COLO829 (cell line): ENCODE results near the gene GAB2.

Experiments
- DNase-seq: peaks from one replicate; pipeline ENCODE4 v3.0.0; 2012; ENCODE audit warnings: low spot score

Gene GAB2

GRCh38 chr11:78400702-78401101 lies 16.9 kb downstream of the GAB2 start:
- DNase-seq: no peak

GRCh38 chr11:78400116-78400515 lies 17.5 kb downstream of the GAB2 start:
- DNase-seq: no peak

- no peak for DNase-seq
These were observed 18.5 kb downstream of the GAB2 start for GRCh38 chr11:78399136-78399535.

GRCh38 chr11:78398715-78399114 lies 18.9 kb downstream of the GAB2 start:
- DNase-seq: no peak

- DNase-seq: no peak
These were observed 20.2 kb downstream of the GAB2 start for GRCh38 chr11:78397398-78397797.

- DNase-seq: no peak
These were observed 22.0 kb downstream of the GAB2 start for GRCh38 chr11:78395597-78395996.

- DNase-seq: peak; percentile 19
These were observed 24.8 kb downstream of the GAB2 start for GRCh38 chr11:78392854-78393253.

GRCh38 chr11:78391424-78391823 lies 26.2 kb downstream of the GAB2 start:
- no peak for DNase-seq

GRCh38 chr11:78390809-78391208 lies 26.8 kb downstream of the GAB2 start:
- no peak for DNase-seq

GRCh38 chr11:78386215-78386941 lies 31.2 kb downstream of the GAB2 start:
- DNase-seq: no peak

GRCh38 chr11:78385205-78385604 lies 32.4 kb downstream of the GAB2 start:
- DNase-seq: no peak

- no peak for DNase-seq
These were observed 33.4 kb downstream of the GAB2 start for GRCh38 chr11:78384231-78384630.

- no peak for DNase-seq
These were observed 35.8 kb downstream of the GAB2 start for GRCh38 chr11:78381865-78382264.

- no peak for DNase-seq
These were observed 37.0 kb downstream of the GAB2 start for GRCh38 chr11:78380615-78381051.

GRCh38 chr11:78379039-78379670 lies 38.5 kb downstream of the GAB2 start:
- DNase-seq: no peak

- DNase-seq: no peak
These were observed 39.8 kb downstream of the GAB2 start for GRCh38 chr11:78377625-78378418.

- DNase-seq: no peak
These were observed 40.8 kb downstream of the GAB2 start for GRCh38 chr11:78376858-78377257.

GRCh38 chr11:78374917-78375316 lies 42.7 kb downstream of the GAB2 start:
- no peak for DNase-seq

- DNase-seq: peak; percentile 35
These were observed 43.9 kb downstream of the GAB2 start for GRCh38 chr11:78373689-78374088.

- no peak for DNase-seq
These were observed 45.4 kb downstream of the GAB2 start for GRCh38 chr11:78372114-78372768.

- no peak for DNase-seq
These were observed 46.3 kb downstream of the GAB2 start for GRCh38 chr11:78371221-78371891.
